K562 (cell line): ENCODE results near the gene ABCD3. TPM values are rescaled to one million over a fixed set of nuclear protein-coding genes. Genes with fewer than 3 reads are reported as not detected.
"Not testable (repeated sequence)": the region's sequence is repeated elsewhere in the genome, so short reads cannot be mapped to it uniquely, and the experiment has no call there.

Source experiments
- ATAC-seq: fragments of 200-7000 bp; cut with Tn5 transposase; 3 replicates; pipeline ENCODE4 v1.9.1; 2020; ENCODE audit warnings: moderate library complexity
- BruUV-seq: library from RNA; stranded (reverse); fragments of 400-500 nt; replicated peaks from 2 replicates; lab custom pipeline; 2021; lab: Mats Ljungman, UMichigan
- CTCF ChIA-PET: fragments of 300-600 bp; formaldehyde crosslinking; extraction: SDS; loops from one replicate; lab custom pipeline; 2021; ENCODE audit warnings: low intra/inter-chr PET ratio; lab: Yijun Ruan, JAX
- POLR2A ChIA-PET: fragments of 300-600, 350-650 bp; sonication (Branson Sonifier 250); formaldehyde crosslinking; extraction: SDS; loops from one replicate; lab custom pipeline; 2021; ENCODE audit warnings: antibody characterized with exemption, inconsistent platforms; lab: Yijun Ruan, JAX
- DNase-seq, 4 experiments: peaks; one replicate each; pipeline versions ENCODE4 v3.0.0 to v3.0.0-alpha.2; 2011 to 2018; ENCODE audit warnings: low spot score in 3 of 4, mixed read lengths in 3 of 4; ENCODE audit errors: extremely low read depth in 1 of 4
- FAIRE-seq: peaks from 2 replicates; lab custom pipeline; 2011; peaks lifted over from hg19 to GRCh38; lab: Jason Lieb, UNC
- H2AFZ ChIP-seq: 2 replicates; pipeline ENCODE4 v1.6.0; 2011; ENCODE audit warnings: low read depth, low read length, control low read depth, inconsistent platforms
- H3K27ac ChIP-seq: fragments of 200-600 bp; 3 replicates; pipeline ENCODE4 v1.8.0; 2011; ENCODE audit warnings: low read depth, mild to moderate bottlenecking, control low read depth, inconsistent platforms, low read length, moderate library complexity, mixed read lengths; ENCODE audit errors: extremely low read depth
- H3K27me3 ChIP-seq, 2 experiments: fragments of 300-600 bp in 1 of 2; 2 replicates in 1 of 2; 3 replicates in 1 of 2; pipeline versions ENCODE4 v1.6.0 to v1.8.0; 2011; ENCODE audit warnings: inconsistent platforms in 2 of 2, low read length in 2 of 2, mild to moderate bottlenecking in 1 of 2, mixed read lengths in 1 of 2, moderate library complexity in 1 of 2; ENCODE audit not compliant: control insufficient read depth in 2 of 2, insufficient read depth in 2 of 2
- H3K36me3 ChIP-seq: fragments of 300-600 bp; 3 replicates; pipeline ENCODE4 v1.8.0; 2011; ENCODE audit warnings: mild to moderate bottlenecking, low read length, inconsistent platforms; ENCODE audit not compliant: control insufficient read depth, insufficient read depth
- H3K4me1 ChIP-seq, 2 experiments: fragments of 200-600 bp in 1 of 2; replicated peaks in 1 of 2; 2 replicates in 1 of 2; 3 replicates in 1 of 2; pipeline versions ENCODE4 v1.5.1 to v1.8.0; 2011; ENCODE audit warnings: inconsistent platforms in 2 of 2, low read length in 2 of 2, mild to moderate bottlenecking in 1 of 2, mixed read lengths in 1 of 2, moderate library complexity in 1 of 2; ENCODE audit not compliant: control insufficient read depth in 2 of 2, insufficient read depth in 2 of 2
- H3K4me2 ChIP-seq: 2 replicates; pipeline ENCODE4 v1.6.1; 2011; ENCODE audit warnings: low read length, control low read depth, inconsistent platforms, mixed read lengths; ENCODE audit not compliant: insufficient read depth
- H3K4me3 ChIP-seq: fragments of 200-600 bp; sonication (generic), shearing (Covaris generic); 2 replicates; pipeline ENCODE4 v1.5.1; 2016; ENCODE audit warnings: control low read depth, inconsistent platforms
- H3K79me2 ChIP-seq: fragments of 200-600 bp; 3 replicates; pipeline ENCODE4 v1.8.0; 2011; ENCODE audit warnings: low read length, inconsistent platforms; ENCODE audit not compliant: control insufficient read depth, insufficient read depth
- H3K9ac ChIP-seq, 2 experiments: 2 replicates each; pipeline versions ENCODE4 v1.6.0 to v1.6.1; 2011; ENCODE audit warnings: low read depth in 2 of 2, low read length in 2 of 2, control low read depth in 1 of 2, inconsistent platforms in 1 of 2, mild to moderate bottlenecking in 1 of 2, mixed read lengths in 1 of 2; ENCODE audit not compliant: insufficient read depth in 1 of 2
- H3K9me1 ChIP-seq: one replicate; pipeline ENCODE4 v1.6.0; 2011; ENCODE audit warnings: inconsistent platforms, mild to moderate bottlenecking, low read length, moderate library complexity; ENCODE audit not compliant: control insufficient read depth, insufficient read depth
- H3K9me3 ChIP-seq: replicated peaks from 2 replicates; pipeline ENCODE4 v1.5.1; 2011; ENCODE audit warnings: low read depth, low read length, inconsistent platforms; ENCODE audit not compliant: control insufficient read depth, insufficient read depth
- H4K20me1 ChIP-seq: replicated peaks from 2 replicates; pipeline ENCODE4 v1.6.1; 2011; ENCODE audit warnings: low read length, inconsistent platforms, mixed read lengths; ENCODE audit not compliant: control insufficient read depth, insufficient read depth
- C11orf30 ChIP-seq: fragments of 450-650 bp; IDR thresholded peaks from 2 replicates; pipeline ENCODE4 v1.6.1; 2016; ENCODE audit warnings: low read depth, mild to moderate bottlenecking
- ELK3 ChIP-seq: fragments of 450-650 bp; formaldehyde crosslinking; IDR thresholded peaks from 2 replicates; pipeline ENCODE4 v1.4.0; 2020; ENCODE audit warnings: mild to moderate bottlenecking
- FOXA1 ChIP-seq: fragments of 450-650 bp; IDR thresholded peaks from 2 replicates; pipeline ENCODE4 v1.6.1; 2016; ENCODE audit warnings: mild to moderate bottlenecking, borderline replicate concordance
- MAZ ChIP-seq, 2 experiments: fragments of 450-650 bp in 1 of 2; sonication (generic) in 1 of 2; formaldehyde crosslinking; IDR thresholded peaks in 1 of 2; conservative IDR thresholded peaks in 1 of 2; 2 replicates each; pipeline versions ENCODE4 v1.4.0 to v1.5.0; 2020; ENCODE audit warnings: mild to moderate bottlenecking in 1 of 2, missing genetic modification reagents in 1 of 2
- MTA3 ChIP-seq: fragments of 450-650 bp; formaldehyde crosslinking; IDR thresholded peaks from 2 replicates; pipeline ENCODE4 v1.6.1; 2017; ENCODE audit warnings: mild to moderate bottlenecking, borderline replicate concordance
- RBM39 ChIP-seq: fragments of 200-400 bp; formaldehyde crosslinking; optimal IDR thresholded peaks from 2 replicates; pipeline ENCODE3; 2018; ENCODE audit warnings: low read depth, low read length
- SRSF1 ChIP-seq: fragments of 200-400 bp; formaldehyde crosslinking; IDR thresholded peaks from 2 replicates; pipeline ENCODE4 v1.6.1; 2017; ENCODE audit warnings: mild to moderate bottlenecking, low read depth, low read length, moderate library complexity
- TSC22D4 ChIP-seq: fragments of 450-650 bp; IDR thresholded peaks from 2 replicates; pipeline ENCODE4 v1.6.1; 2016; ENCODE audit warnings: missing genetic modification characterization, missing biosample characterization, control low read depth
- ZNF41 ChIP-seq: fragments of 250-450 bp; sonication (Bioruptor Pico); conservative IDR thresholded peaks from 2 replicates; pipeline ENCODE4 v1.4.0; 2020; ENCODE audit warnings: mild to moderate bottlenecking
- ZNF79 ChIP-seq: fragments of 250-450 bp; sonication (Bioruptor Pico); IDR thresholded peaks from 2 replicates; pipeline ENCODE4 v1.4.0; 2020; ENCODE audit warnings: low read depth, mild to moderate bottlenecking, moderate library complexity
- WGBS: fragments of 100-300 bp; shearing (Covaris generic); methylation state at CpG from one replicate; pipeline ENCODE4 v1.1.6; 2016; ENCODE audit warnings: low coverage, mixed read lengths; ENCODE audit not compliant: insufficient coverage; ENCODE audit errors: missing lambda C conversion rate; 5-methylcytosine and 5-hydroxymethylcytosine counted together
- in situ Hi-C: fragments of 300-500 bp; cut with MboI; formaldehyde crosslinking; loops from 4 replicates; pipeline ENCODE4 v1.15.0; 2018; ENCODE audit warnings: inconsistent platforms, mixed read lengths
- intact Hi-C: fragments of 100-400 bp; cut with micrococcal nuclease; formaldehyde crosslinking; loops from 2 replicates; pipeline ENCODE4 v1.14.2; 2022
- polyA plus RNA-seq, 8 experiments: library from polyadenylated mRNA; depleted of rRNA in 4 of 8; stranded (reverse) in 5 of 8; unstranded in 3 of 8; fragments of >200 nt; fragmentation: Nextera tagmentation in 2 of 8; fragmentation: Illumina TruSeq in 1 of 8; extraction: Ambion mirVana in 2 of 8; extraction: Trizol in 1 of 8; gene quantifications; 2 replicates each; pipeline versions ENCODE4 v1.2.1 to v1.2.3, GENCODE V29; 2011 to 2014; ENCODE audit warnings: inconsistent platforms in 1 of 8, missing spikeins in 1 of 8
- total RNA-seq, 7 experiments: library from RNA; depleted of rRNA in 6 of 7; stranded (reverse); fragments of >200 nt in 6 of 7; fragmentation: Illumina TruSeq in 2 of 7; extraction: Trizol in 2 of 7; gene quantifications; 2 replicates each; pipeline versions ENCODE4 v1.2.1 to v1.2.3, GENCODE V29; 2011 to 2021; ENCODE audit warnings: low replicate concordance in 1 of 7
- TF ChIP-seq, protein P1 (sequence below): fragments of 250-450 bp; sonication (Bioruptor Pico); IDR thresholded peaks from 2 replicates; pipeline ENCODE4 v1.8.0; 2021; ENCODE audit warnings: moderate library complexity, mild to moderate bottlenecking, inconsistent platforms

Gene ABCD3
- total and polyA plus RNA-seq, 9 of the 15 experiments (the other 6 are each of a cell fraction or from before 2014, with no cell fraction given), result 11.0 to 30.7 (median 15.5) TPM

DNA sequence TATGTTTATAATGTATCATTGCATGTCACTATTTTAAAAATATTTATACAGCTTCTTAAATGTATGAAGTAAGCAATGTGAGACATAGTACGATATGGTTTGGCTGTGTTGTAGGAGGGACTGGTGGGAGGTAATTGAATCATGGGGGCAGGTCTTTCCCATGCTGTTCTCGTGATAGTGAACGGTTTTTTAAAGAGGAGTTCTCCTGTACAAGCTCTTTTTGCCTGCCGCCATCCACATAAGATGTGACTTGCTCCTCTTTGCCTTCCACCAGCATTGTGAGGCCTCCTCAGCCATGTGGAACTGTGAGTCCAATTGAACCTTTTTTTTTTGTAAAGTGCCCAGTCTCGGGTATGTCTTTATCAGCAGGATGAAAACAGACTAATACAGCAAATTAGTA, 10.3 kb downstream of the ABCD3 start:
- in situ Hi-C loops, result no loop called here

GRCh38 chr1:94428927-94429528, 10.8 kb downstream of the ABCD3 start:
- H3K4me2 ChIP-seq, FAIRE-seq, CTCF ChIA-PET, H3K79me2 ChIP-seq, intact Hi-C loops, H3K4me1 ChIP-seq, H4K20me1 ChIP-seq, H3K4me3 ChIP-seq, in situ Hi-C loops, ATAC-seq, H2AFZ ChIP-seq, DNase-seq, BruUV-seq, H3K9me3 ChIP-seq, H3K9ac ChIP-seq, H3K9me1 ChIP-seq, H3K27ac ChIP-seq, H3K36me3 ChIP-seq, H3K27me3 ChIP-seq: not testable (repeated sequence)
- WGBS, result 100% methylated on average over 3 of the region's 3 CpGs
- POLR2A ChIA-PET, result interaction anchor here (1.8 kb wide), 1 partner anchor 9 kb away, joined by 4 read pairs; no protein-coding TSS in a partner anchor

More for the DNA sequence above, 10.3 kb downstream of the ABCD3 start:
- H3K79me2 ChIP-seq, result no peaks in the 10 kb centered on the region
- TF ChIP-seq, protein P1, sequence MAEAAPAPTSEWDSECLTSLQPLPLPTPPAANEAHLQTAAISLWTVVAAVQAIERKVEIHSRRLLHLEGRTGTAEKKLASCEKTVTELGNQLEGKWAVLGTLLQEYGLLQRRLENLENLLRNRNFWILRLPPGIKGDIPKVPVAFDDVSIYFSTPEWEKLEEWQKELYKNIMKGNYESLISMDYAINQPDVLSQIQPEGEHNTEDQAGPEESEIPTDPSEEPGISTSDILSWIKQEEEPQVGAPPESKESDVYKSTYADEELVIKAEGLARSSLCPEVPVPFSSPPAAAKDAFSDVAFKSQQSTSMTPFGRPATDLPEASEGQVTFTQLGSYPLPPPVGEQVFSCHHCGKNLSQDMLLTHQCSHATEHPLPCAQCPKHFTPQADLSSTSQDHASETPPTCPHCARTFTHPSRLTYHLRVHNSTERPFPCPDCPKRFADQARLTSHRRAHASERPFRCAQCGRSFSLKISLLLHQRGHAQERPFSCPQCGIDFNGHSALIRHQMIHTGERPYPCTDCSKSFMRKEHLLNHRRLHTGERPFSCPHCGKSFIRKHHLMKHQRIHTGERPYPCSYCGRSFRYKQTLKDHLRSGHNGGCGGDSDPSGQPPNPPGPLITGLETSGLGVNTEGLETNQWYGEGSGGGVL, result no peak
- TF ChIP-seq SRSF1, result no peak
- no peak for TF ChIP-seq FOXA1
- no peak for TF ChIP-seq ZNF41 (CRISPR knock-in tag)
- TF ChIP-seq MTA3, result no peak
- no peak for TF ChIP-seq TSC22D4 (tag)
- TF ChIP-seq MAZ (CRISPR knock-in tag; conservative IDR thresholded peaks at IDR 0.05 in 1 of 2, IDR thresholded peaks at IDR 0.05 in 1 of 2), result no peak
- TF ChIP-seq ELK3 (CRISPR knock-in tag), result no peak
- no peak for TF ChIP-seq RBM39
- no peak for TF ChIP-seq ZNF79 (CRISPR knock-in tag)
- TF ChIP-seq C11orf30, result no peak
- no peak overlapping the region for H3K4me3 ChIP-seq
- no peaks in the 10 kb centered on the region for H3K36me3 ChIP-seq
- intact Hi-C loops, result no loop called here
- H3K9ac ChIP-seq, result no peak overlapping the region
- no peaks in the 10 kb centered on the region for H3K9me1 ChIP-seq
- H3K27me3 ChIP-seq, result no peaks in the 10 kb centered on the region
- 60% methylated on average over 5 of the region's 5 CpGs for WGBS
- DNase-seq (no peak), FAIRE-seq (no peak), ATAC-seq (no peak)
- no peaks in the 10 kb centered on the region for H3K4me1 ChIP-seq
- CTCF ChIA-PET, result no interaction called here
- no TSS peak for BruUV-seq
- no peak overlapping the region for H3K4me2 ChIP-seq
- no peaks in the 10 kb centered on the region for H4K20me1 ChIP-seq
- H3K27ac ChIP-seq, result no peak overlapping the region
- no peaks in the 10 kb centered on the region for H3K9me3 ChIP-seq
- POLR2A ChIA-PET, result no interaction called here
- H2AFZ ChIP-seq, result no peak overlapping the region
